GM12878 (cell line): ENCODE results near the gene KASH5. TPM values are rescaled to one million over a fixed set of nuclear protein-coding genes. Genes with fewer than 3 reads are reported as not detected.

ENCODE experiments used
- ATAC-seq: fragments of 200-7000 bp; cut with Tn5 transposase; 3 replicates; pipeline ENCODE4 v1.9.1; 2020; ENCODE audit warnings: mild to moderate bottlenecking, moderate library complexity
- BruUV-seq: library from RNA; stranded (reverse); fragments of 400-500 nt; replicated peaks from 2 replicates; lab custom pipeline; 2021; lab: Mats Ljungman, UMichigan
- CTCF ChIA-PET: fragments of 300-600 bp; sonication (Branson Sonifier 250); formaldehyde crosslinking; extraction: SDS; loops from one replicate; lab custom pipeline; 2021; ENCODE audit warnings: inconsistent platforms; lab: Yijun Ruan, JAX
- POLR2A ChIA-PET: fragments of 350-600 bp; formaldehyde crosslinking; extraction: SDS; loops from one replicate; lab custom pipeline; 2021; ENCODE audit warnings: inconsistent platforms; lab: Charles Lee
- RAD21 ChIA-PET: fragments of 300-600 bp; sonication (Branson Sonifier 250); formaldehyde crosslinking; loops from one replicate; lab custom pipeline; 2023; ENCODE audit warnings: antibody characterized with exemption; ENCODE audit not compliant: unreplicated experiment; lab: Charles Lee
- SMC1A ChIA-PET: fragments of 300-600 bp; sonication (Branson Sonifier 250); formaldehyde crosslinking; loops from one replicate; lab custom pipeline; 2023; ENCODE audit not compliant: unreplicated experiment, uncharacterized antibody; lab: Charles Lee
- DNase-seq: peaks from one replicate; pipeline ENCODE4 v3.0.0-alpha.2; 2011; ENCODE audit warnings: low read depth, low spot score
- FAIRE-seq: peaks from 3 replicates; lab custom pipeline; 2011; peaks lifted over from hg19 to GRCh38; lab: Jason Lieb, UNC
- H2AFZ ChIP-seq: 2 replicates; pipeline ENCODE4 v1.6.0; 2011; ENCODE audit warnings: low read depth, low read length, control low read depth; ENCODE audit not compliant: control insufficient read depth
- H3K27ac ChIP-seq: 2 replicates; pipeline ENCODE4 v1.5.1; 2011; ENCODE audit warnings: control low read depth; ENCODE audit not compliant: control insufficient read depth, insufficient read depth
- H3K27me3 ChIP-seq, 2 experiments: replicated peaks in 1 of 2; 2 replicates each; pipeline versions ENCODE4 v1.6.0 to v1.6.1; 2011; ENCODE audit warnings: low read length in 1 of 2; ENCODE audit not compliant: control insufficient read depth in 2 of 2, insufficient read depth in 2 of 2
- H3K36me3 ChIP-seq, 2 experiments: 2 replicates each; pipeline ENCODE4 v1.5.1; 2011; ENCODE audit warnings: low read length in 1 of 2; ENCODE audit not compliant: control insufficient read depth in 2 of 2, insufficient read depth in 2 of 2
- H3K4me1 ChIP-seq: 2 replicates; pipeline ENCODE4 v1.6.1; 2011; ENCODE audit warnings: mild to moderate bottlenecking, low read length, moderate library complexity, mixed read lengths; ENCODE audit not compliant: control insufficient read depth, insufficient read depth
- H3K4me2 ChIP-seq: 2 replicates; pipeline ENCODE4 v1.6.0; 2011; ENCODE audit warnings: control low read depth; ENCODE audit not compliant: control insufficient read depth, insufficient read depth
- H3K4me3 ChIP-seq: fragments of 200-600 bp; sonication (generic); 2 replicates; pipeline ENCODE4 v1.5.1; 2016
- H3K79me2 ChIP-seq: 2 replicates; pipeline ENCODE4 v1.6.0; 2011; ENCODE audit warnings: low read length; ENCODE audit not compliant: control insufficient read depth, insufficient read depth
- H3K9ac ChIP-seq: 2 replicates; pipeline ENCODE4 v1.8.0; 2011; ENCODE audit warnings: low read length, control low read depth, mixed read lengths; ENCODE audit not compliant: control insufficient read depth, insufficient read depth
- H3K9me3 ChIP-seq: replicated peaks from 3 replicates; pipeline ENCODE4 v1.5.1; 2011; ENCODE audit warnings: mild to moderate bottlenecking, low read length; ENCODE audit not compliant: control insufficient read depth, insufficient read depth
- H4K20me1 ChIP-seq: 2 replicates; pipeline ENCODE4 v1.6.0; 2011; ENCODE audit not compliant: control insufficient read depth, insufficient read depth
- ASH2L ChIP-seq: fragments of 300-600, 200-600 bp; sonication (generic); IDR thresholded peaks from 2 replicates; pipeline ENCODE4 v1.6.1; 2017; ENCODE audit warnings: low read depth, mild to moderate bottlenecking, borderline replicate concordance
- BCL11A ChIP-seq: IDR thresholded peaks from 2 replicates; pipeline ENCODE4 v1.6.1; 2011; ENCODE audit warnings: low read depth, low read length
- CHD1 ChIP-seq: IDR thresholded peaks from 2 replicates; pipeline ENCODE4 v1.6.1; 2012; ENCODE audit warnings: low read depth, low read length, improper control_type of control experiment
- ETV6 ChIP-seq, 2 experiments: fragments of 450-650 bp in 1 of 2; IDR thresholded peaks in 1 of 2; conservative IDR thresholded peaks in 1 of 2; 2 replicates each; pipeline ENCODE4 v1.6.1; 2014; ENCODE audit warnings: antibody characterized with exemption in 1 of 2, borderline replicate concordance in 1 of 2, low read depth in 1 of 2, mild to moderate bottlenecking in 1 of 2, moderate library complexity in 1 of 2
- HCFC1 ChIP-seq: fragments of 150-350 bp; IDR thresholded peaks from 2 replicates; pipeline ENCODE4 v1.6.1; 2014; ENCODE audit warnings: low read length
- JUND ChIP-seq: IDR thresholded peaks from 2 replicates; pipeline ENCODE4 v1.6.1; 2012; ENCODE audit warnings: low read depth, mild to moderate bottlenecking, low read length, improper control_type of control experiment, moderate library complexity
- KAT2A ChIP-seq: conservative IDR thresholded peaks from 2 replicates; pipeline ENCODE4 v1.6.1; 2011; ENCODE audit warnings: low read depth, low read length; ENCODE audit not compliant: control insufficient read depth
- NFIC ChIP-seq: IDR thresholded peaks from 2 replicates; pipeline ENCODE4 v1.6.1; 2012; ENCODE audit warnings: low read depth, mild to moderate bottlenecking, inconsistent platforms, low read length, moderate library complexity
- RBBP5 ChIP-seq: fragments of 200-600 bp; sonication (generic); conservative IDR thresholded peaks from 2 replicates; pipeline ENCODE4 v1.6.1; 2016
- ZBTB33 ChIP-seq: fragments of 450-650 bp; IDR thresholded peaks from 2 replicates; pipeline ENCODE4 v1.6.1; 2017; ENCODE audit warnings: mild to moderate bottlenecking
- ZNF384 ChIP-seq: IDR thresholded peaks from 2 replicates; pipeline ENCODE4 v1.6.1; 2012; ENCODE audit warnings: low read depth, mild to moderate bottlenecking, low read length, improper control_type of control experiment, borderline replicate concordance
- ZNF592 ChIP-seq: fragments of 450-650 bp; IDR thresholded peaks from 2 replicates; pipeline ENCODE4 v1.6.1; 2017; ENCODE audit warnings: mild to moderate bottlenecking, moderate library complexity
- WGBS: methylation state at CpG from one replicate; pipeline ENCODE4 v1.1.6; 2016; ENCODE audit warnings: low lambda C conversion rate; ENCODE audit not compliant: insufficient replicate concordance, insufficient coverage; ENCODE audit errors: missing lambda C conversion rate; 5-methylcytosine and 5-hydroxymethylcytosine counted together
- in situ Hi-C: fragments of 300-500 bp; cut with MboI; formaldehyde crosslinking; loops from 9 replicates; pipeline ENCODE4 v1.14.3; 2018; ENCODE audit warnings: mixed read lengths
- intact Hi-C: fragments of 100-400 bp; cut with micrococcal nuclease; formaldehyde crosslinking; loops from one replicate; pipeline ENCODE4 v1.14.2; 2022; ENCODE audit not compliant: unreplicated experiment
- polyA plus RNA-seq, 11 experiments: library from polyadenylated mRNA; depleted of rRNA in 4 of 11; unstranded in 6 of 11; stranded (reverse) in 5 of 11; fragments of >200 nt; fragmentation: Nextera tagmentation in 4 of 11; fragmentation: Illumina TruSeq in 1 of 11; extraction: Ambion mirVana in 4 of 11; extraction: Trizol in 1 of 11; gene quantifications; 1 replicate in 1 of 11; 2 replicates in 10 of 11; pipeline versions ENCODE4 v1.2.1 to v1.2.3, GENCODE V29; 2011 to 2016; ENCODE audit warnings: inconsistent platforms in 2 of 11, missing spikeins in 2 of 11, low read depth in 1 of 11
- total RNA-seq, 4 experiments: library from RNA; depleted of rRNA in 3 of 4; stranded (reverse); fragments of >200 nt in 3 of 4; fragmentation: Illumina TruSeq in 1 of 4; extraction: Trizol in 1 of 4; gene quantifications; 2 replicates each; pipeline versions ENCODE4 v1.2.1 to v1.2.3, GENCODE V29; 2013 to 2021
- TF ChIP-seq, protein P1 (sequence below): fragments of 450-650 bp; IDR thresholded peaks from 2 replicates; pipeline ENCODE4 v1.6.1; 2016; ENCODE audit warnings: mild to moderate bottlenecking

KASH5 gene
- total and polyA plus RNA-seq, 10 of the 15 experiments (the other 5 are each of a cell fraction or from before 2014, with no cell fraction given): 0.03 to 0.06 (median 0.05) TPM; not detected in 7

GRCh38 chr19:49425922-49426592 is 38.0 kb downstream of the KASH5 start (continued):
- TF ChIP-seq, protein P1, sequence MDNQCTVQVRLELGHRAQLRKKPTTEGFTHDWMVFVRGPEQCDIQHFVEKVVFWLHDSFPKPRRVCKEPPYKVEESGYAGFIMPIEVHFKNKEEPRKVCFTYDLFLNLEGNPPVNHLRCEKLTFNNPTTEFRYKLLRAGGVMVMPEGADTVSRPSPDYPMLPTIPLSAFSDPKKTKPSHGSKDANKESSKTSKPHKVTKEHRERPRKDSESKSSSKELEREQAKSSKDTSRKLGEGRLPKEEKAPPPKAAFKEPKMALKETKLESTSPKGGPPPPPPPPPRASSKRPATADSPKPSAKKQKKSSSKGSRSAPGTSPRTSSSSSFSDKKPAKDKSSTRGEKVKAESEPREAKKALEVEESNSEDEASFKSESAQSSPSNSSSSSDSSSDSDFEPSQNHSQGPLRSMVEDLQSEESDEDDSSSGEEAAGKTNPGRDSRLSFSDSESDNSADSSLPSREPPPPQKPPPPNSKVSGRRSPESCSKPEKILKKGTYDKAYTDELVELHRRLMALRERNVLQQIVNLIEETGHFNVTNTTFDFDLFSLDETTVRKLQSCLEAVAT: no peak
- no peak for TF ChIP-seq JUND
- TF ChIP-seq ZNF384: no peak
- TF ChIP-seq CHD1: no peak
- TF ChIP-seq ZBTB33: no peak

DNA sequence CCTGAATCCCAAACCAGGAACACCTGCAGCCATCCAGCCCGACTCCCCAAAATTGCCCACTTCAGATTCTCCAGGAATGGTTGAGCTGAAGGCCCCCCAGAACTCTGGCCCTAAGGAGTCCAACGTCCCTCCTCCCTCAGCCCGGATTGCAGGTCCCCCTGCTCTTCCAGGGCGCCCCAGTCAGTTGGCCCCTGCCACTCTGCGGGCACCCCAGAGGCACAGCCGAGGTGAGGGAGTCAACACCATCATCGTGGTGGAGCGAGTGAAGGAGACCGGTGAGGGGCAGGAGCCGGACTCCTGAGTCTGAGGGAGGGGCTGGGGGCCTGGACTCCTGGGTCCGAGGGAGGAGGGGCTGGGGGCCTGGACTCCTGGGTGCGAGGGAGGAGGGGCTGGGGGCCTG is 39.3 kb downstream of the KASH5 start:
- H4K20me1 ChIP-seq: no peaks in the 10 kb centered on the region
- no peak for DNase-seq
- no peak overlapping the region for H3K27ac ChIP-seq
- H3K9me3 ChIP-seq: no peaks in the 10 kb centered on the region
- no peak overlapping the region for H2AFZ ChIP-seq
- ATAC-seq: no peak
- no TSS peak for BruUV-seq
- peaks cover 17 to 31% of the 10 kb centered on the region in 2 experiments for H3K27me3 ChIP-seq
- H3K4me2 ChIP-seq: no peak overlapping the region
- ChIA-PET POLR2A (interaction anchor here (0.5 kb wide), 1 partner anchor 176 kb away, joined by 3 read pairs; no protein-coding TSS in a partner anchor), SMC1A (no interaction called here), RAD21 (interaction anchor here (0.7 kb wide), 1 partner anchor 39 kb away, joined by 3 read pairs; the partner anchor contains the start of gene KASH5), CTCF (interaction anchor here (1.1 to 3.3 kb wide), 3 partner anchors 9 to 36 kb away, joined by 3 to 17 read pairs (median 3); no protein-coding TSS in a partner anchor)
- peaks cover 4% of the 10 kb centered on the region for H3K4me1 ChIP-seq
- in situ Hi-C loops (no loop called here), intact Hi-C loops (no loop called here)
- H3K79me2 ChIP-seq: no peaks in the 10 kb centered on the region
- no peak overlapping the region for H3K4me3 ChIP-seq
- WGBS: 40% methylated on average over 10 of the region's 12 CpGs
- FAIRE-seq: no peak
- H3K36me3 ChIP-seq: no peaks in the 10 kb centered on the region
- no peak overlapping the region for H3K9ac ChIP-seq
- no peak for TF ChIP-seq HCFC1
- TF ChIP-seq ZNF592: no peak
- no peak for TF ChIP-seq ASH2L
- TF ChIP-seq RBBP5: no peak
- no peak for TF ChIP-seq NFIC
- TF ChIP-seq ETV6 (conservative IDR thresholded peaks at IDR 0.05 in 1 of 2, IDR thresholded peaks at IDR 0.05 in 1 of 2; ENCODE audit: borderline replicate concordance in 1 of 2, low read depth in 1 of 2): no peak
- no peak for TF ChIP-seq KAT2A
- TF ChIP-seq BCL11A: no peak
